AG04450 (cell line): ENCODE data around the gene TAOK2. TPM values are rescaled to one million over a fixed set of nuclear protein-coding genes. Genes with fewer than 3 reads are reported as not detected.

ENCODE experiments used
- CTCF ChIA-PET: fragments of 300-600, 350-600 bp; formaldehyde crosslinking; extraction: SDS; loops from one replicate; lab custom pipeline; 2022; ENCODE audit warnings: antibody characterized with exemption, inconsistent platforms; lab: Charles Lee
- POLR2A ChIA-PET: fragments of 350-600 bp; formaldehyde crosslinking; extraction: SDS; loops from one replicate; lab custom pipeline; 2021; ENCODE audit warnings: antibody characterized with exemption, inconsistent platforms; lab: Yijun Ruan, JAX
- DNase-seq: peaks from one replicate; pipeline ENCODE4 v3.0.0-alpha.2; 2011; ENCODE audit warnings: low read depth, low spot score
- H3K27ac ChIP-seq: one replicate; pipeline ENCODE4 v1.5.1; 2012; ENCODE audit warnings: low read depth, low read length, control low read depth
- H3K27me3 ChIP-seq: one replicate; pipeline ENCODE4 v1.6.0; 2012; ENCODE audit warnings: low read length; ENCODE audit not compliant: control insufficient read depth, insufficient read depth
- H3K4me3 ChIP-seq: 2 replicates; pipeline ENCODE4 v1.5.1; 2011; ENCODE audit warnings: mild to moderate bottlenecking, low read depth, low read length, control low read depth
- H3K9me3 ChIP-seq: 2 replicates; pipeline ENCODE4 v1.5.1; 2012; ENCODE audit warnings: low read length; ENCODE audit not compliant: control insufficient read depth, insufficient read depth
- polyA plus RNA-seq: library from polyadenylated mRNA; depleted of rRNA; stranded (reverse); fragments of >200 nt; gene quantifications from 2 replicates; pipeline ENCODE4 v1.2.3, GENCODE V29; 2011
- TF ChIP-seq, protein P1 (sequence below): IDR thresholded peaks from 2 replicates; pipeline ENCODE4 v1.5.1; 2011; ENCODE audit warnings: low read depth, low read length, control low read depth, inconsistent platforms

TAOK2 gene
- polyA plus RNA-seq, 1 experiment, result 16.9 TPM

GRCh38 chr16:29968205-29968604 is 5.5 kb upstream of the TAOK2 start:
- H3K9me3 ChIP-seq, result no peaks in the 10 kb centered on the region
- no peak for DNase-seq
- no peaks in the 10 kb centered on the region for H3K27me3 ChIP-seq
- H3K4me3 ChIP-seq, result no peak overlapping the region
- TF ChIP-seq, protein P1, sequence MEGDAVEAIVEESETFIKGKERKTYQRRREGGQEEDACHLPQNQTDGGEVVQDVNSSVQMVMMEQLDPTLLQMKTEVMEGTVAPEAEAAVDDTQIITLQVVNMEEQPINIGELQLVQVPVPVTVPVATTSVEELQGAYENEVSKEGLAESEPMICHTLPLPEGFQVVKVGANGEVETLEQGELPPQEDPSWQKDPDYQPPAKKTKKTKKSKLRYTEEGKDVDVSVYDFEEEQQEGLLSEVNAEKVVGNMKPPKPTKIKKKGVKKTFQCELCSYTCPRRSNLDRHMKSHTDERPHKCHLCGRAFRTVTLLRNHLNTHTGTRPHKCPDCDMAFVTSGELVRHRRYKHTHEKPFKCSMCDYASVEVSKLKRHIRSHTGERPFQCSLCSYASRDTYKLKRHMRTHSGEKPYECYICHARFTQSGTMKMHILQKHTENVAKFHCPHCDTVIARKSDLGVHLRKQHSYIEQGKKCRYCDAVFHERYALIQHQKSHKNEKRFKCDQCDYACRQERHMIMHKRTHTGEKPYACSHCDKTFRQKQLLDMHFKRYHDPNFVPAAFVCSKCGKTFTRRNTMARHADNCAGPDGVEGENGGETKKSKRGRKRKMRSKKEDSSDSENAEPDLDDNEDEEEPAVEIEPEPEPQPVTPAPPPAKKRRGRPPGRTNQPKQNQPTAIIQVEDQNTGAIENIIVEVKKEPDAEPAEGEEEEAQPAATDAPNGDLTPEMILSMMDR, result no peak
- ChIA-PET CTCF (no interaction called here), POLR2A (no interaction called here)
- no peak overlapping the region for H3K27ac ChIP-seq

- CTCF ChIA-PET, result interaction anchor here (2.9 kb wide), 1 partner anchor 10 kb away, joined by 13 read pairs; the partner anchor contains the start of gene TMEM219
- POLR2A ChIA-PET, result no interaction called here
- TF ChIP-seq, protein P1, result no peak
These were observed 2.4 kb upstream of the TAOK2 start for GRCh38 chr16:29971304-29971703.

DNA sequence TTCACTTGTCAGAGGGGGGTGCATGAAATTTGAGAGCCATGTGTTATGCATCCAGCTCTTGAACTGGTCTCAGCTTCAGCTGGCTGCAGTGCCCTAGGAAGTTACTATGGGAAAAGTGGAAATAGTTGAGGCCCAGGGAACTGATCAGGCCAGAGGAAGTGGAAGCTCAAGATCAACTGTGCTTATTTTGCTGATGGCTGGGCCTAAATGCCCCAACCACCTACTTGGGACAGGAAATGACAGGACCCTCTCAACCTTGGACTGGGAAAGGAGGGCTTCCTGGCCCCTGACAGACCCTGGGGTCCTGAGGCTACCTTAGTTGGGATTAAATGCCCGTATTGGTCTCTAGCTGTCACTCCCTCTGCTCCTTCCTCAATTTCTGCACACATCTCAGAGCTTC is 1.2 kb upstream of the TAOK2 start:
- no peak for DNase-seq
- ChIA-PET CTCF (interaction anchor here (1.7 to 2.9 kb wide), 4 partner anchors 11 to 165 kb away, joined by 6 to 13 read pairs (median 10); partner anchors contain the start of gene TMEM219), POLR2A (interaction anchor here (1.5 kb wide), 1 partner anchor 11 kb away, joined by 17 read pairs; the partner anchor contains the start of gene TMEM219)
- Histone ChIP-seq H3K27me3 (no peaks in the 10 kb centered on the region), H3K4me3 (no peak overlapping the region), H3K27ac (no peak overlapping the region), H3K9me3 (no peaks in the 10 kb centered on the region; the same call in 1 of the 2 replicates)
- TF ChIP-seq, protein P1, result no peak

More at GRCh38 chr16:29971304-29971703, 2.4 kb upstream of the TAOK2 start:
- Histone ChIP-seq H3K9me3 (no peaks in the 10 kb centered on the region; the same call in 1 of the 2 replicates), H3K27me3 (no peaks in the 10 kb centered on the region), H3K27ac (no peak overlapping the region), H3K4me3 (no peak overlapping the region)
- no peak for DNase-seq

- POLR2A ChIA-PET, result interaction anchor here (0.5 to 1.5 kb wide), 12 partner anchors 11 to 166 kb away, joined by 3 to 21 read pairs (median 4); partner anchors contain the start of genes ALDOA, CDIPT, HIRIP3 and KCTD13
- no peak overlapping the region for H3K27ac ChIP-seq
- CTCF ChIA-PET, result interaction anchor here (1.7 to 2.9 kb wide), 4 partner anchors 11 to 165 kb away, joined by 6 to 13 read pairs (median 10); partner anchors contain the start of gene TMEM219
These were observed 680 bp upstream of the TAOK2 start for GRCh38 chr16:29972992-29973383.

More at GRCh38 chr16:29972992-29973383, 680 bp upstream of the TAOK2 start:
- H3K4me3 ChIP-seq, result no peak overlapping the region
- TF ChIP-seq, protein P1, result no peak
- no peak for DNase-seq
- H3K27me3 ChIP-seq, result no peaks in the 10 kb centered on the region
- no peaks in the 10 kb centered on the region; the same call in 1 of the 2 replicates for H3K9me3 ChIP-seq
